ENCODE data around the gene VPS13D.
"Not testable (repeated sequence)": the region's sequence is repeated elsewhere in the genome, so short reads cannot be mapped to it uniquely, and the experiment has no call there.

- TF ChIP-seq CTCF, POLR2A (IDR thresholded peaks at IDR 0.05): not testable (repeated sequence)
Observed at GRCh38 chr1:12522780-12523179, 292.9 kb downstream of the VPS13D start.

Measured in thyroid gland (tissue), 4 donors.